Measurements from ENCODE around the gene UBAC1.

Gene UBAC1

GRCh38 chr9:135963338-135963737 lies 2.2 kb upstream of the UBAC1 start:
- TF ChIP-seq CTCF (IDR thresholded peaks at IDR 0.05; ENCODE audit: borderline replicate concordance, insufficient read depth, low read depth, low read length) = no peak
- H3K4me3 ChIP-seq (ENCODE audit: low read depth, low read length) = no peak overlapping the region

GRCh38 chr9:135962696-135963307 lies 1.6 kb upstream of the UBAC1 start:
- H3K4me3 ChIP-seq (ENCODE audit: low read depth, low read length) = no peak overlapping the region
- TF ChIP-seq CTCF (IDR thresholded peaks at IDR 0.05; ENCODE audit: borderline replicate concordance, insufficient read depth, low read depth, low read length) = no peak

- no peak overlapping the region for H3K4me3 ChIP-seq (ENCODE audit: low read depth, low read length)
- TF ChIP-seq CTCF (IDR thresholded peaks at IDR 0.05; ENCODE audit: borderline replicate concordance, insufficient read depth, low read depth, low read length) = no peak
Observed at GRCh38 chr9:135961811-135962695, 880 bp upstream of the UBAC1 start.

- no peak for TF ChIP-seq CTCF (IDR thresholded peaks at IDR 0.05; ENCODE audit: borderline replicate concordance, insufficient read depth, low read depth, low read length)
- H3K4me3 ChIP-seq (ENCODE audit: low read depth, low read length) = peak overlapping the region; percentile 89
Observed at GRCh38 chr9:135960411-135961276, 529 bp downstream of the UBAC1 start.

- peak overlapping the region; percentile 89 for H3K4me3 ChIP-seq (ENCODE audit: low read depth, low read length)
- TF ChIP-seq CTCF (IDR thresholded peaks at IDR 0.05; ENCODE audit: borderline replicate concordance, insufficient read depth, low read depth, low read length) = no peak
Observed at GRCh38 chr9:135959814-135960213, 1.4 kb downstream of the UBAC1 start.

GRCh38 chr9:135958485-135958884 lies 2.7 kb downstream of the UBAC1 start:
- TF ChIP-seq CTCF (IDR thresholded peaks at IDR 0.05; ENCODE audit: borderline replicate concordance, insufficient read depth, low read depth, low read length) = no peak
- H3K4me3 ChIP-seq (ENCODE audit: low read depth, low read length) = no peak overlapping the region

Measured in GM12875 (cell line).